ENCODE data around the gene CAMK2G.
A peak's percentile ranks its signal among the peaks of the same experiment; 100 is the strongest.

Gene CAMK2G

GRCh38 chr10:73888514-73888913 is 14.2 kb upstream of the CAMK2G start:
- DNase-seq, result no peak
- in situ Hi-C loops (cut with HindIII; ENCODE audit: low pct_ligation_motif_present, low pct_unique_long_range_greater_than_20kb, low sequenced_read_pairs), result loop anchor here (25.0 kb wide), 1 partner anchor 199 kb away; no protein-coding TSS in a partner anchor

DNA sequence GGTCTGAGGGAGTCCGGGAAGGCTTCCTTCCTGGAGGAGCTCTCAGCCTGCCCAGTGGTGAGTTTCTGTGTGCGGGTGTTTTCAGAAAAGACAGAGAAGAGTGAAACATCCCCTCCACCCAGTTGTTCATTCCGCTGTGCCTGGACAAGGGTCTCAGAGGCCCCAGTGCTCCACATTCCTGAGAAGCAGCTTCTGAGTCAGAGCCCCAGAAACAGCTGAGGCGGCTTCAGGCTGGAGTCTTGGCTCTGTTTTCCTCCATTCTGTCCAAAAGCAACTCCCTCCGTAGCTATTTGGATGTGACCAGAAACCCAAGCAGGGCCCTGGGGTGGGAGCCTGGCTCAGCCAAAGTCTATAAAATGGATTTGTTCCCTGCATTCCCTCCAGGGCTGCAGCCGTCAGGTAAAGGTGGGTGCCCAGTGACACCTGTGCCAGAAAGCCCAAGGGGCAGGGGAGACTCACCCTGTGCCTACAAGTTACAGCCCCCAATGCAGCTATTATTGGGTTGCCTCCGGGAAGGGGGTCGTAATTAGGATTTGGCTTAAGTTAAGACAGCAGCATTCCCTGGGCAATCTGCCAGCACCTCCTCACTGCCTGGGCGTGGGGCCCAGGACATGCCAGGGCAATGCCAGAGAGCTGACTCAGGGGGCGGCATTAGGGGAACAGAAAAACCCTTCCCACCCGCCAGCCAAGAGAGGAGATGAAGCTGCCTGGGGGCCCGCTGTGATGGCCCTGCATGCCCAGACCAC is 13.1 kb upstream of the CAMK2G start:
- peak; percentile 97 for DNase-seq

GRCh38 chr10:73886661-73887293 is 12.4 kb upstream of the CAMK2G start:
- in situ Hi-C loops (cut with HindIII; ENCODE audit: low pct_ligation_motif_present, low pct_unique_long_range_greater_than_20kb, low sequenced_read_pairs), result loop anchor here (25.0 kb wide), 1 partner anchor 201 kb away; no protein-coding TSS in a partner anchor
- no peak for DNase-seq

More for the DNA sequence above, 13.1 kb upstream of the CAMK2G start:
- in situ Hi-C loops (cut with HindIII; ENCODE audit: low pct_ligation_motif_present, low pct_unique_long_range_greater_than_20kb, low sequenced_read_pairs), result loop anchor here (25.0 kb wide), 1 partner anchor 200 kb away; no protein-coding TSS in a partner anchor

GRCh38 chr10:73886085-73886529 is 11.8 kb upstream of the CAMK2G start:
- in situ Hi-C loops (cut with HindIII; ENCODE audit: low pct_ligation_motif_present, low pct_unique_long_range_greater_than_20kb, low sequenced_read_pairs), result loop anchor here (25.0 kb wide), 1 partner anchor 201 kb away; no protein-coding TSS in a partner anchor
- peak; percentile 84 for DNase-seq

DNA sequence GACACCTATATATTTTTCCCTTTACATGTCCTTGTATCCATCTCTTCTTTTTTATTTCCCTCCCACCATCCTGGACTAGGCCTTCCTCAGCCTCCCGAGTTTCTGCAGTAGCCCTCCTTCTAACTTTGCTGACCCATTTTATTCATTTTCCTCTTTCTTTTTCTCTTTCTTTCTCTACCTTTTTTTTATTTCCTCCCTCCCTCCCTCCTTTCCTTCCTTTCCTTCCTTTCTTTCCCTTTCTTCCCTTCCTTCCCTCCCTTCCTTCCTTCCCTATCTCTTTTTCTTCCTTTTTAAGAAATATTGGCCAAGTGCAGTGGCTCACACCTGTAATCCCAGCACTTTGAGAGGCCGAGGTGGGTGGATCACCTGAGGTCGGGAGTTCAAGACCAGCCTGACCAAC is 9.7 kb upstream of the CAMK2G start:
- in situ Hi-C loops (cut with HindIII; ENCODE audit: low pct_ligation_motif_present, low pct_unique_long_range_greater_than_20kb, low sequenced_read_pairs), result loop anchor here (25.0 kb wide), 1 partner anchor 203 kb away; no protein-coding TSS in a partner anchor
- no peak for DNase-seq

GRCh38 chr10:73881221-73881919 is 7.0 kb upstream of the CAMK2G start:
- in situ Hi-C loops (cut with HindIII; ENCODE audit: low pct_ligation_motif_present, low pct_unique_long_range_greater_than_20kb, low sequenced_read_pairs), result loop anchor here (25.0 kb wide), 1 partner anchor 206 kb away; no protein-coding TSS in a partner anchor
- DNase-seq, result no peak

DNA sequence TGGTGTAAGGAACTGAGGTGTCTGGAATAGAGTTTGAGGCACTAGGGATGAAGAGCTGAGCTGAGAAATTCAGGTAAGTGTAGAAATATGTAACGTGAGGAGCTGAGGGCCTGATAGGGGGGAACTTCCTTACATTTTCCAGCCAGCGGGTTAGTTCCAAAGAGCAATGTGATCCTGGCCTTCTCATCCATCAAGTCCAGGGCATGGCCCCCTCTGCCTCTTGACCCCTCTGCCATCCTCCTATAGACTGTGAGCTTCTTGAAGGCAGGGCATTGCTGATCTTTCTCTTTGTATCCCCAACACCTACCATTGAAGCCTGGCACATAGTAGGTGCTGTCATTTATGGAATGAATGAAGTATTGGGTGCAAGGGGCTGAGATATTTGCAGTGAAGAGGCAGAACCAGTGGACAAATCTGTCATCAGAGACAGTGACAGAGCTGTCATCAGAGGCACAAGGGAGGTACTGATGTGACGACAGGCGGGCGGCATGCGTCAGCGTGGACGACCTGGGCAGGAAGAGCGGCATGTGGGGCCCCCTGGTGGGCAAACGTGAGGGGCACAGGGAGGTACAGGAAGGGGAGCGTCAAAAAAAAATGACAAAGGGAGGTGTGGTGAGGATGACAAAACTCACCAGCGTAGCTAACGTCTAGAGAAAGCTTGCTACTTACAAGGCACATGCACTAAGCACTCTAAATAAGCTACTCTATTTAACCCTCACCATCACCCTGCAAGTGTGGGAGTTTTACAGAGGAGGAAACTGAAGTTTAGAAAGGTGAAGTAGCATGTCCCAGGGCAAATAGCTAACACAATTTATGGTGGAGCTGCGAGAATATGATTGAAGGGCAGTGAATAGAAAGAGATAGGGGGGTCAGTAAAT is 5.2 kb upstream of the CAMK2G start:
- in situ Hi-C loops (cut with HindIII; ENCODE audit: low pct_ligation_motif_present, low pct_unique_long_range_greater_than_20kb, low sequenced_read_pairs), result loop anchor here (25.0 kb wide), 1 partner anchor 208 kb away; no protein-coding TSS in a partner anchor
- DNase-seq, result peak; percentile 86

GRCh38 chr10:73878365-73878764 is 4.0 kb upstream of the CAMK2G start:
- in situ Hi-C loops (cut with HindIII; ENCODE audit: low pct_ligation_motif_present, low pct_unique_long_range_greater_than_20kb, low sequenced_read_pairs), result loop anchor here (25.0 kb wide), 1 partner anchor 209 kb away; no protein-coding TSS in a partner anchor
- no peak for DNase-seq

GRCh38 chr10:73877533-73878160 is 3.3 kb upstream of the CAMK2G start:
- no peak for DNase-seq
- in situ Hi-C loops (cut with HindIII; ENCODE audit: low pct_ligation_motif_present, low pct_unique_long_range_greater_than_20kb, low sequenced_read_pairs), result loop anchor here (25.0 kb wide), 1 partner anchor 210 kb away; no protein-coding TSS in a partner anchor

DNA sequence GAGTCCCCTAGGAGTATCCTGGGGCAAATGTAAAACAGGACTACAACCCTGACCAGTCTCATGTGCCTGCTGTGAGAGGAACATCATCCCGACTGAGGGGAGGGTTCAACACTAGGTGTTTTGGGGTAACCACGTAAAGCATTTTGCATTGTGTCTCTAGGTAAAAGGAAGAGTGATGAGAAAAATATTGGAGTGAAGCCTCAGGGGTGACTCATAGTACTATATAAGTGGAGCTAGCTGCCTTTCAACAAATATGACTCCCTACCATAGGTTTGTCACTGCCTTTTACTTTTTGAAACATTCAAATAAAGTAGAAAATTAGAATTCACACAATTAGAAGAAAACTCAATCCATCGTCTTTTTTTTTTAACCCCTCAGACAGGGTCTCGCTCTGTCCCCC is 2.6 kb upstream of the CAMK2G start:
- in situ Hi-C loops (cut with HindIII; ENCODE audit: low pct_ligation_motif_present, low pct_unique_long_range_greater_than_20kb, low sequenced_read_pairs), result loop anchor here (25.0 kb wide), 1 partner anchor 210 kb away; no protein-coding TSS in a partner anchor
- no peak for DNase-seq

- in situ Hi-C loops (cut with HindIII; ENCODE audit: low pct_ligation_motif_present, low pct_unique_long_range_greater_than_20kb, low sequenced_read_pairs), result loop anchor here (25.0 kb wide), 1 partner anchor 211 kb away; no protein-coding TSS in a partner anchor
- no peak for DNase-seq
Observed at GRCh38 chr10:73876566-73876965, 2.2 kb upstream of the CAMK2G start.

DNA sequence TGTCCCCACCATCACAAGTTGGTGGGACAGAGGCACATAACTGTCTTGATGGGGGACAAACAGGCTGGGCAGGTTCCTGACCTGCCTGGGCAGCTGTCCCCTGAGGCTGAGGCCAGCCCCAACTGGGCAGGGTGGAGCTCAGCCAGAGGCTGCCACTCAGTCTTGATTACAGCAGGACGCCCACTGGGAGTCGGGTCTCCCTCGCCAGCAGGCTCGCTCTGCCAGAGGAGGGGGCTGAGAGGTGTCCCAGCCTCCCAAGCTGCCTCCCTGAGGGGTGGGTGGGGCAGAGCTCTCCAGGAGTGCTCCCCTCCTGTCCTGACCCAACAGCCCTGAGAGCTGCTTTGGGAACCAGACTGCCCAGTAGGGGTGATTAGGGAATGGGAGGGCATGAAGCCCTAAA is 1.8 kb upstream of the CAMK2G start:
- in situ Hi-C loops (cut with HindIII; ENCODE audit: low pct_ligation_motif_present, low pct_unique_long_range_greater_than_20kb, low sequenced_read_pairs), result loop anchor here (25.0 kb wide), 1 partner anchor 211 kb away; no protein-coding TSS in a partner anchor
- no peak for DNase-seq

- DNase-seq, result no peak
- in situ Hi-C loops (cut with HindIII; ENCODE audit: low pct_ligation_motif_present, low pct_unique_long_range_greater_than_20kb, low sequenced_read_pairs), result loop anchor here (25.0 kb wide), 1 partner anchor 212 kb away; no protein-coding TSS in a partner anchor
Observed at GRCh38 chr10:73875139-73875475, 752 bp upstream of the CAMK2G start.

DNA sequence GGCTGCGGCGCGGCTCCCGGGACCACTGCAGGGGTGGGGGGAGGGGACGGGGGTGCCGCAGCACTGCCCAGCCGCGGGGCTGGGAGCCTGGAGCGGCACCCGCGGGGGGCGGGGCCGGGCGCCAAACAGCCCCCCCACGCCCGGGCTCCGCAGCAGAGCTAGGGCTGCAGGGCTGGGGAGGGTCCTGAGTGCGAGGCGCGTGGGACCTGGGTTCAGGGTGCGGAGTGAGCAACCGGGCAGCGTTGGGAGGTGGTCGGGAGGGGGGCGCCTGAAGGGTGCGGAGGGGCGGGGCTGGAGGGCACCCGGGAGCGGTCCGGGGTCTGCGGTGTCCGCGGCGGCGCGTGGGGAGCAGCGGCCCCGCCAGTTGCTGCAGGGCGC is 528 bp downstream of the CAMK2G start:
- DNase-seq, result no peak
- in situ Hi-C loops (cut with HindIII; ENCODE audit: low pct_ligation_motif_present, low pct_unique_long_range_greater_than_20kb, low sequenced_read_pairs), result no loop called here

DNA sequence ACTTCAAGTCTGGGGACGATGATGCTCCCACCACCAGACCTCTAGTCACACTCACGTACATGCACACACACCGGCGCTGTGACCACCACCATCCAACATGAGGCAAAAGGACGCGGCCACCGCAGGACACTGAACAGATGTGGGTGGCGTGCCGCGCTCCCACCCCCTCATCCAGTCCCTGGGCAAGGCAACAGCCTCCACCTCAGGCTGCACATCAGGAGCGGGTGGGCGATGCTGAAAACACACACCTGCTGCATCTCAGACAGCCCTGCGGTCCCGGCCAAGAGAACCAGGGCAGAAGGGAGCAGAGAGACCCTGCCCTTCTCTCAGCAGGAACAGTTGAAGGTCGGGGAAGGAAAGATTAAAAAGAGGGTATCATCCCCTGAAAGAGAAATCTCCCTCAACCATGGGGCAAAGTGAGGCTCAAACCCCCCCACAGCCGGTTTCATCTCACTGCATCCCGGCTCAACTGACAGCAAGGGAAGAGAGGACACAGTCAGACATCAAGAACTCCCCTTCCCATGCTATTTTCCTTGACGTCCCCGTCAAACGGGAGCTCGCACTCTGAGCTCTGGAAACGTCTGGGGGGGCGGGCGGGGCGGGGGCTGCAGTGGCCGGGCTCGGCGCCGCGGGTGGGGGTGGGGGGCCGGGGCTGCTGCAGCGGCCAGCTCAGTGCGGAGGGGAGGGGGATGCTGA is 1.1 kb downstream of the CAMK2G start:
- DNase-seq, result no peak
- in situ Hi-C loops (cut with HindIII; ENCODE audit: low pct_ligation_motif_present, low pct_unique_long_range_greater_than_20kb, low sequenced_read_pairs), result no loop called here

- in situ Hi-C loops (cut with HindIII; ENCODE audit: low pct_ligation_motif_present, low pct_unique_long_range_greater_than_20kb, low sequenced_read_pairs), result no loop called here
- no peak for DNase-seq
Observed at GRCh38 chr10:73872190-73872710, 2.1 kb downstream of the CAMK2G start.

Data from ACHN (cell line).